Loucy (cell line): Measurements from ENCODE around the gene RCC1.

Experiments
- H2AFZ ChIP-seq: fragments of 200-600 bp; sonication (generic); 2 replicates; pipeline ENCODE4 v1.6.0; 2016; ENCODE audit warnings: antibody characterized with exemption, mild to moderate bottlenecking, low read length, moderate library complexity
- H3F3A ChIP-seq: fragments of 200-600 bp; 2 replicates; pipeline ENCODE4 v1.6.0; 2016; ENCODE audit warnings: antibody characterized with exemption, low read depth, mild to moderate bottlenecking
- H3K27me3 ChIP-seq: fragments of 200-600 bp; sonication (generic); 2 replicates; pipeline ENCODE4 v1.6.1; 2014; ENCODE audit warnings: low read length, mild to moderate bottlenecking; ENCODE audit not compliant: insufficient read depth, poor library complexity, severe bottlenecking
- H3K36me3 ChIP-seq: fragments of 200-600 bp; sonication (generic); 2 replicates; pipeline ENCODE4 v1.6.1; 2016; ENCODE audit warnings: low read length; ENCODE audit not compliant: insufficient read depth
- H3K4me1 ChIP-seq: fragments of 200-600 bp; sonication (generic); 2 replicates; pipeline ENCODE4 v1.5.1; 2014; ENCODE audit warnings: low read length, mild to moderate bottlenecking; ENCODE audit not compliant: insufficient read depth, poor library complexity, severe bottlenecking
- H3K4me2 ChIP-seq: fragments of 200-600 bp; sonication (generic); 2 replicates; pipeline ENCODE4 v1.6.0; 2014; ENCODE audit warnings: antibody characterized with exemption, low read length, low read depth, mild to moderate bottlenecking; ENCODE audit not compliant: poor library complexity, severe bottlenecking
- H3K4me3 ChIP-seq: fragments of 200-600 bp; sonication (generic); 2 replicates; pipeline ENCODE4 v1.5.1; 2014; ENCODE audit warnings: low read length, mild to moderate bottlenecking, mixed read lengths; ENCODE audit not compliant: poor library complexity, severe bottlenecking
- H3K79me2 ChIP-seq: fragments of 200-600 bp; sonication (generic); 2 replicates; pipeline ENCODE4 v1.6.1; 2014; ENCODE audit warnings: low read length; ENCODE audit not compliant: insufficient read depth
- H3K9ac ChIP-seq: fragments of 200-600 bp; sonication (generic); 2 replicates; pipeline ENCODE4 v1.6.0; 2014; ENCODE audit warnings: mild to moderate bottlenecking, low read depth, low read length, moderate library complexity; ENCODE audit not compliant: poor library complexity, severe bottlenecking
- H3K9me2 ChIP-seq: fragments of 200-600 bp; sonication (generic); replicated peaks from 2 replicates; pipeline ENCODE4 v1.6.1; 2016; ENCODE audit warnings: low read depth, low read length, mixed read lengths
- H3K9me3 ChIP-seq: fragments of 200-600 bp; sonication (generic); 2 replicates; pipeline ENCODE4 v1.6.1; 2014; ENCODE audit warnings: mild to moderate bottlenecking, antibody characterized with exemption, low read length, low read depth; ENCODE audit not compliant: insufficient read depth
- H4K20me1 ChIP-seq: fragments of 200-600 bp; sonication (generic); 2 replicates; pipeline ENCODE4 v1.6.0; 2014; ENCODE audit warnings: antibody characterized with exemption, low read length, mild to moderate bottlenecking; ENCODE audit not compliant: insufficient read depth, poor library complexity, severe bottlenecking
- EZH2phosphoT487 ChIP-seq: fragments of 200-600 bp; IDR thresholded peaks from 2 replicates; pipeline ENCODE4 v1.6.1; 2018; ENCODE audit warnings: antibody characterized with exemption, mild to moderate bottlenecking, moderate library complexity, borderline replicate concordance
- TF ChIP-seq, protein P1 (sequence below): fragments of 200-600 bp; sonication (generic); conservative IDR thresholded peaks from 2 replicates; pipeline ENCODE4 v1.5.1; 2014; ENCODE audit warnings: mild to moderate bottlenecking, antibody characterized with exemption, low read length

The RCC1 gene

DNA sequence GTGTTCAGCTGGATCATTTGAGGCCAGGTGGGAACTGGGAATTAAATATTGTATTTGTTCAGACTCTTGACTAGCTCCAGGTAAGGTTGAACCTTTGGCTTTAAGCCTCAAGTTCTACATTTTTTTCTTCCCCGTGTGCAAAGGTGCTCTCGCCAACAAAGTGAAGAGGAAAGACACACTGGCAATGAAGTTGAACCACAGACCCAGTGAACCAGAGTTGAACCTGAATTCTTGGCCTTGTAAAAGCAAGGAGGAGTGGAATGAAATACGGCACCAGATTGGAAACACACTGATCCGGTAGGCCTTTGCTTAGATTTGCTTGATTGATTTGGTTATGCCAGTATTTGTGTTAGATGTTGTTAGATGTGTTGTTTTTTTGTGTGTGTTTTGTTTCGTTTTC is 25.5 kb upstream of the RCC1 start:
- peaks cover 50% of the 10 kb centered on the region; the same call in 1 of the 2 replicates for H3K36me3 ChIP-seq
- no peaks in the 10 kb centered on the region for H4K20me1 ChIP-seq
- TF ChIP-seq, protein P1, sequence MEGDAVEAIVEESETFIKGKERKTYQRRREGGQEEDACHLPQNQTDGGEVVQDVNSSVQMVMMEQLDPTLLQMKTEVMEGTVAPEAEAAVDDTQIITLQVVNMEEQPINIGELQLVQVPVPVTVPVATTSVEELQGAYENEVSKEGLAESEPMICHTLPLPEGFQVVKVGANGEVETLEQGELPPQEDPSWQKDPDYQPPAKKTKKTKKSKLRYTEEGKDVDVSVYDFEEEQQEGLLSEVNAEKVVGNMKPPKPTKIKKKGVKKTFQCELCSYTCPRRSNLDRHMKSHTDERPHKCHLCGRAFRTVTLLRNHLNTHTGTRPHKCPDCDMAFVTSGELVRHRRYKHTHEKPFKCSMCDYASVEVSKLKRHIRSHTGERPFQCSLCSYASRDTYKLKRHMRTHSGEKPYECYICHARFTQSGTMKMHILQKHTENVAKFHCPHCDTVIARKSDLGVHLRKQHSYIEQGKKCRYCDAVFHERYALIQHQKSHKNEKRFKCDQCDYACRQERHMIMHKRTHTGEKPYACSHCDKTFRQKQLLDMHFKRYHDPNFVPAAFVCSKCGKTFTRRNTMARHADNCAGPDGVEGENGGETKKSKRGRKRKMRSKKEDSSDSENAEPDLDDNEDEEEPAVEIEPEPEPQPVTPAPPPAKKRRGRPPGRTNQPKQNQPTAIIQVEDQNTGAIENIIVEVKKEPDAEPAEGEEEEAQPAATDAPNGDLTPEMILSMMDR: no peak
- TF ChIP-seq EZH2phosphoT487: no peak
- no peaks in the 10 kb centered on the region for H3K79me2 ChIP-seq
- H3F3A ChIP-seq: no peaks in the 10 kb centered on the region
- no peak overlapping the region for H3K4me2 ChIP-seq
- no peaks in the 10 kb centered on the region for H3K9me3 ChIP-seq
- no peak overlapping the region for H3K9ac ChIP-seq
- H3K9me2 ChIP-seq: no peaks in the 10 kb centered on the region
- H3K4me3 ChIP-seq: no peak overlapping the region
- H3K27me3 ChIP-seq: no peaks in the 10 kb centered on the region
- H3K4me1 ChIP-seq: no peaks in the 10 kb centered on the region
- no peak overlapping the region for H2AFZ ChIP-seq

DNA sequence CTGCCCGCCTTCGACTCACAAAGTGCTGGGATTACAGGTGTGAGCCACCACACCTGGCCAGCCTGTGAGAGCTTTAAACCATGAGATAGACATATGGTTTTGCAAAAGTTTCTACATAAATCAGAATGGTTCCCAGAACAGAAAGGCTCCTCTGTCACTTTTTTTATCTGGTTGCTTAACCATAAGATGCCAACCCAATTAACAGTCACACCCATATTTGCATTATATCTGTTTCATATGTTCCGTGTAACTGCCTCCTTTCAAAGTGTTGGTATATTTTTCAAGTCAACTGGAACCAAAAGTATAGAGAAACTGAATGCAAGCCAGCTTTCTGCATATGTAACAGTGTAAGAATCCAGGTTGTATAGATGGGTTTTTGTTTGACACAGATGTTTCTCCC is 23.7 kb upstream of the RCC1 start:
- Histone ChIP-seq H3K79me2 (no peaks in the 10 kb centered on the region), H3K9ac (no peak overlapping the region), H3K4me1 (no peaks in the 10 kb centered on the region), H3F3A (no peaks in the 10 kb centered on the region), H3K4me2 (no peak overlapping the region), H3K36me3 (peaks cover 50% of the 10 kb centered on the region; the same call in 1 of the 2 replicates), H4K20me1 (no peaks in the 10 kb centered on the region), H3K4me3 (no peak overlapping the region), H3K27me3 (no peaks in the 10 kb centered on the region), H3K9me3 (no peaks in the 10 kb centered on the region), H3K9me2 (no peaks in the 10 kb centered on the region), H2AFZ (no peak overlapping the region)
- no peak for TF ChIP-seq EZH2phosphoT487
- TF ChIP-seq, protein P1: no peak

DNA sequence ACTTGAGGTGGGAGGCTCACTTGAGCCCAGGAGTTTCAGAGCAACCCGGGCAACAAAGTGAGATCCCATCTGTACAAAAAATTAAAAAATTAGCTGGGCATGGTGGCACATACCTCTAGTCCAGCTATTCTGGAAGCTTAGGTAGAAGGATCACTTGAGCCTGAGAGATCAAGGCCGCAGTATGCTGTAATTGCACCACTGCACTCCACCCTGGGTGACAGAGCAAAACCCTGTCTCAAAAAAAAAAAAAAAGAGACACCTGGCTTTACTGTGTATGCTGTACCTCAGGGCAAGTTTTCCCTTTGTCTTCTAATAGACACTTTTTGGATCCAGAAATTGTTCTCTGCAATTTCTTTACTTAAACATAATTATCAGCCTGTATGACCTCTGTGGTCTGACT is 23.1 kb upstream of the RCC1 start:
- Histone ChIP-seq H3K27me3 (no peaks in the 10 kb centered on the region), H3K4me3 (no peak overlapping the region), H2AFZ (no peak overlapping the region), H3K4me1 (no peaks in the 10 kb centered on the region), H3K36me3 (peaks cover 47% of the 10 kb centered on the region; the same call in 1 of the 2 replicates), H4K20me1 (no peaks in the 10 kb centered on the region), H3K9ac (no peak overlapping the region), H3F3A (no peaks in the 10 kb centered on the region), H3K9me2 (no peaks in the 10 kb centered on the region), H3K9me3 (no peaks in the 10 kb centered on the region), H3K79me2 (no peaks in the 10 kb centered on the region), H3K4me2 (no peak overlapping the region)
- TF ChIP-seq, protein P1: no peak
- no peak for TF ChIP-seq EZH2phosphoT487
